ENCODE measurements around the gene CENPL. TPM values are rescaled to one million over a fixed set of nuclear protein-coding genes. Genes with fewer than 3 reads are reported as not detected.

Gene CENPL
- total and polyA plus RNA-seq, 2 of the 8 experiments (the other 6 are each of a cell fraction or from before 2014, with no cell fraction given), result 6.6 to 16.0 TPM

DNA sequence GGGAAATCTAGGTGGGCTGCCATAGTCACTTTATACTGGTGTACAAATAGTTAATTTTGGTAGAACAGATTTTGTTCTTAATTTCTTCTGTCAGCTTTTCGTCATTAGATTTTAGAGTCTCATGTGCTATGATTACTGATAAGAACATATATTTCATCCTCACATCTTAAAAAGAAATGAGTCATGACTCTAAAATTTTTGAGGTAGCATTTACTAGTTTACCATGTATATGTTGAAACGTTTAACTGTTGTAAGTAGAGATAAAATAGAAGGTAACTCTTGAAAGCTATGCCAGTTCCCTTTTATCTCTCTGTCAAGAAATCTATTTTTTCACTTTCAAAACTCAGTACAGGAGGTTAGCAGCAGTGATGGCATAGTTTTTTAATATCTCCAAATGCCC lies 56.5 kb downstream of the CENPL start:
- no peaks in the 10 kb centered on the region for H4K20me1 ChIP-seq (replicated peaks in 1 of 2; ENCODE audit: control insufficient read depth in 1 of 2, insufficient read depth in 2 of 2, low read length in 2 of 2)
- H2BK5ac ChIP-seq (ENCODE audit: low read depth, low read length), result no peak overlapping the region
- no peaks in the 10 kb centered on the region for H3K79me1 ChIP-seq (ENCODE audit: low read depth, low read length)
- CTCF ChIA-PET (ENCODE audit: partially characterized antibody), result no interaction called here
- no peak overlapping the region for H4K8ac ChIP-seq (ENCODE audit: extremely low read depth, insufficient read depth, low read length)
- no peak overlapping the region for H3K4me3 ChIP-seq (ENCODE audit: extremely low read depth in 1 of 4, insufficient read depth in 2 of 4, low read depth in 3 of 4, low read length in 4 of 4)
- no peak overlapping the region for H4K91ac ChIP-seq (replicated peaks; ENCODE audit: insufficient read length, low read length)
- no peak for FAIRE-seq
- POLR2A ChIA-PET (ENCODE audit: partially characterized antibody), result no interaction called here
- H2BK20ac ChIP-seq (ENCODE audit: low read length), result no peak overlapping the region
- no peak for DNase-seq (ENCODE audit: low read depth in 1 of 2, low spot score in 2 of 2)
- no peaks in the 10 kb centered on the region for H3K79me2 ChIP-seq (ENCODE audit: control insufficient read depth in 1 of 2, insufficient read depth in 2 of 2, low read length in 2 of 2)
- no peak overlapping the region for H2AK5ac ChIP-seq (ENCODE audit: low read depth, low read length)
- no peak overlapping the region for H4K5ac ChIP-seq (ENCODE audit: insufficient read length, low read depth, low read length)
- H2BK120ac ChIP-seq (replicated peaks; ENCODE audit: low read depth, low read length), result no peak overlapping the region
- H3K14ac ChIP-seq (ENCODE audit: insufficient read length), result no peak overlapping the region
- H2BK12ac ChIP-seq (ENCODE audit: low read depth, low read length), result no peak overlapping the region
- no peak overlapping the region for H3K4ac ChIP-seq (replicated peaks; ENCODE audit: insufficient read length, low read depth, low read length)
- no peak overlapping the region for H3K4me2 ChIP-seq (ENCODE audit: insufficient read depth in 1 of 2, low read depth in 2 of 2, low read length in 2 of 2)
- H3K9me3 ChIP-seq (ENCODE audit: insufficient read depth in 2 of 2, low read depth in 1 of 2, low read length in 1 of 2), result peaks cover 3% of the 10 kb centered on the region in 2 experiments; a peak in 1 of 4 replicates
- no peak overlapping the region for H3K23ac ChIP-seq (ENCODE audit: insufficient read length)
- H3K27me3 ChIP-seq (replicated peaks in 1 of 4; ENCODE audit: control insufficient read depth in 3 of 4, extremely low read depth in 1 of 4, insufficient read depth in 3 of 4, low read length in 3 of 4), result no peaks in the 10 kb centered on the region
- no peak overlapping the region for H3K9ac ChIP-seq (replicated peaks in 1 of 4; ENCODE audit: extremely low read depth in 1 of 4, low read depth in 3 of 4, low read length in 3 of 4)
- no peaks in the 10 kb centered on the region for H3K23me2 ChIP-seq (ENCODE audit: low read depth, low read length)
- H3K27ac ChIP-seq (ENCODE audit: low read depth, low read length), result no peak overlapping the region
- no peak overlapping the region for H2AFZ ChIP-seq (ENCODE audit: low read length)
- H3K56ac ChIP-seq (replicated peaks; ENCODE audit: insufficient read length, low read depth, low read length), result no peak overlapping the region
- no peak overlapping the region for H3K18ac ChIP-seq (ENCODE audit: extremely low read depth, low read length)
- no peak overlapping the region for H2BK15ac ChIP-seq (ENCODE audit: low read length)
- H3K4me1 ChIP-seq (replicated peaks in 1 of 4; ENCODE audit: control insufficient read depth in 3 of 4, insufficient read depth in 4 of 4, low read length in 3 of 4), result no peaks in the 10 kb centered on the region
- H3K36me3 ChIP-seq (ENCODE audit: control insufficient read depth in 2 of 4, insufficient read depth in 4 of 4, low read length in 3 of 4), result no peaks in the 10 kb centered on the region; a peak in 1 of 8 replicates
- WGBS, 2 experiments (ENCODE audit: extremely low coverage in 1 of 2, insufficient coverage in 1 of 2, insufficient read length in 1 of 2, insufficient replicate concordance in 2 of 2, low coverage in 1 of 2, low lambda C conversion rate in 2 of 2, missing lambda C conversion rate in 1 of 2), result 80% methylated on average over 2 of the region's 2 CpGs; no CpG with 5 or more reads in 1 of the 2 experiments
- TF ChIP-seq POU5F1 (IDR thresholded peaks at IDR 0.05; ENCODE audit: low read depth, low read length) (no peak), TCF12 (IDR thresholded peaks at IDR 0.05; ENCODE audit: low read depth, low read length) (no peak), NRF1 (IDR thresholded peaks at IDR 0.05; ENCODE audit: low read depth, low read length) (no peak), KDM1A (IDR thresholded peaks at IDR 0.05; ENCODE audit: borderline replicate concordance, low read length) (no peak), SIRT6 (IDR thresholded peaks at IDR 0.05; ENCODE audit: low read length) (no peak), RAD21 (IDR thresholded peaks at IDR 0.05 in 1 of 2, conservative IDR thresholded peaks at IDR 0.05 in 1 of 2; ENCODE audit: low read depth in 2 of 2, low read length in 2 of 2) (no peak), GTF2F1 (IDR thresholded peaks at IDR 0.05; ENCODE audit: borderline replicate concordance, low read depth, low read length) (no peak)
- TF ChIP-seq, protein P1, sequence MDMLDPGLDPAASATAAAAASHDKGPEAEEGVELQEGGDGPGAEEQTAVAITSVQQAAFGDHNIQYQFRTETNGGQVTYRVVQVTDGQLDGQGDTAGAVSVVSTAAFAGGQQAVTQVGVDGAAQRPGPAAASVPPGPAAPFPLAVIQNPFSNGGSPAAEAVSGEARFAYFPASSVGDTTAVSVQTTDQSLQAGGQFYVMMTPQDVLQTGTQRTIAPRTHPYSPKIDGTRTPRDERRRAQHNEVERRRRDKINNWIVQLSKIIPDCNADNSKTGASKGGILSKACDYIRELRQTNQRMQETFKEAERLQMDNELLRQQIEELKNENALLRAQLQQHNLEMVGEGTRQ (IDR thresholded peaks at IDR 0.05; ENCODE audit: low read length), result no peak
